SU-DHL-6 (cell line): ENCODE measurements around the gene RNF223.

Experiments
- EZH2phosphoT487 ChIP-seq: fragments of 200-600 bp; sonication (generic), shearing (Covaris generic); conservative IDR thresholded peaks from 2 replicates; pipeline ENCODE4 v1.6.1; 2018; ENCODE audit warnings: mild to moderate bottlenecking, antibody characterized with exemption, low read length, moderate library complexity, mixed read lengths
- TF ChIP-seq, protein P1 (sequence below): fragments of 200-600 bp; sonication (generic); IDR thresholded peaks from one replicate; pipeline ENCODE4 v1.5.1; 2017; ENCODE audit warnings: antibody characterized with exemption, mild to moderate bottlenecking, low read length, moderate library complexity; ENCODE audit not compliant: insufficient read depth, poor library complexity, severe bottlenecking

DNA sequence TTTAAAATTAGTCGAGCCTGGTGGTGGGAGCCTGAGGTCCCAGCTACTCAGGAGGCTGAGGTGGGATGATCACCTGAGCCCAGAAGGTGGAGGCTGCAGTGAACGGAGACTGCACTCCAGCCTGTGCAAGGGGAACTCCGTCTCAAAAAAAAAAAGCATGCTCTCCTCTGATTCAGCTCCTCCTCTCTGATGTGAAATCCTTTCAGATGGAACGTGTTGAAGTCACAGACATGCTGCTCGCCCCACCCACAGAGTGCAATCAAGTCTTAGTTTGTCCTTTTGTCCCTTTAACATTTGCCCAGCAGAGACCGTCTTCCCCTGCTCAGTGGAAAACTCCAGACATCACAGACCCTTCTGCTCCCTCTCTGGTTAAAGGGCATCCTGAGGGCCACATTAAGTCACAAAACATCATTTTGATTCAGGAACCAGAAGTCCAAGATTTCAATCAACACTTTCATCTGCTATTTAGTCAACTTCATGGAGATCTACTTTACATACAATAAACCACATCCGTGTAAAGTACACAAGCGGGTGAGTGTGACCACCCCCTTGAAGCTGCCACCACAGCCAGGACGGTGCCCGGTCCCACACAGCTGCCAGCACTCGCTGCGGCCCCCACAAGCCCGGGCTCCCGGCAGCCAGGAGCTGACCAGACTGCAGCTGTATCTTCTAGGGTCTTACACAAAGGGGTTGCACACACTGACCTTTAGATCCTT, 18.9 kb upstream of the RNF223 start:
- TF ChIP-seq, protein P1, sequence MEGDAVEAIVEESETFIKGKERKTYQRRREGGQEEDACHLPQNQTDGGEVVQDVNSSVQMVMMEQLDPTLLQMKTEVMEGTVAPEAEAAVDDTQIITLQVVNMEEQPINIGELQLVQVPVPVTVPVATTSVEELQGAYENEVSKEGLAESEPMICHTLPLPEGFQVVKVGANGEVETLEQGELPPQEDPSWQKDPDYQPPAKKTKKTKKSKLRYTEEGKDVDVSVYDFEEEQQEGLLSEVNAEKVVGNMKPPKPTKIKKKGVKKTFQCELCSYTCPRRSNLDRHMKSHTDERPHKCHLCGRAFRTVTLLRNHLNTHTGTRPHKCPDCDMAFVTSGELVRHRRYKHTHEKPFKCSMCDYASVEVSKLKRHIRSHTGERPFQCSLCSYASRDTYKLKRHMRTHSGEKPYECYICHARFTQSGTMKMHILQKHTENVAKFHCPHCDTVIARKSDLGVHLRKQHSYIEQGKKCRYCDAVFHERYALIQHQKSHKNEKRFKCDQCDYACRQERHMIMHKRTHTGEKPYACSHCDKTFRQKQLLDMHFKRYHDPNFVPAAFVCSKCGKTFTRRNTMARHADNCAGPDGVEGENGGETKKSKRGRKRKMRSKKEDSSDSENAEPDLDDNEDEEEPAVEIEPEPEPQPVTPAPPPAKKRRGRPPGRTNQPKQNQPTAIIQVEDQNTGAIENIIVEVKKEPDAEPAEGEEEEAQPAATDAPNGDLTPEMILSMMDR, result no peak
- no peak for TF ChIP-seq EZH2phosphoT487
